ENCODE measurements around the gene DNAJC5G.

- TF ChIP-seq CTCF (IDR thresholded peaks at IDR 0.05) (no peak), POLR2A (IDR thresholded peaks at IDR 0.05) (no peak)
These were observed 47.7 kb upstream of the DNAJC5G start for GRCh38 chr2:27227501-27227900.

Data from heart left ventricle (tissue), 13 donors.